A673 (cell line): ENCODE results near the gene SERTAD1.

Experiments
- EZH2 ChIP-seq: fragments of 200-600 bp; sonication (generic); IDR thresholded peaks from 2 replicates; pipeline ENCODE4 v1.6.1; 2017; ENCODE audit warnings: borderline replicate concordance, low read depth, mild to moderate bottlenecking, mixed read lengths, antibody characterized with exemption, low read length; ENCODE audit not compliant: poor library complexity, severe bottlenecking
- TF ChIP-seq, protein P1 (sequence below): fragments of 300-800, 200-600 bp; sonication (generic); conservative IDR thresholded peaks from 2 replicates; pipeline ENCODE4 v1.5.1; 2017; ENCODE audit warnings: low read depth, mild to moderate bottlenecking, antibody characterized with exemption, low read length, moderate library complexity, mixed read lengths

DNA sequence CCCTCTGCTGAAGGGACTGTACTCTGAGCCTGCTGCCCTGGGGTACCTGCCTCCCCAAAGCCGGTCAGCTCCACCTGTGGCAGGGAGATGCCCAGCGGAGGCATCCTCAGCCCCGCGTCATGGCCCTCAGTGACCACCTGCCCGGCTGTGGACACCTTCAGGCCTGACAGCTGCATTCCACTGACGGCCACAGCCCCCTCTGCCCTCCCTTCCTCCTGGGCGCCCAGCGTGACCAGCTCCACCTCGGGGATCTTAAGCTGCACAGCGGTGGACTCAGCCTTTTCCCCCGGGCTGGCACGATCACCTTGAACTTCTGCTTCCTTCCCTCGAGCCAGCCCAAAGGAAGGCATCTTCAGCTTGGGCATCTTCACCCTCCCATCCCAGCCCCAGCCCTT lies 31.0 kb downstream of the SERTAD1 start:
- TF ChIP-seq, protein P1, sequence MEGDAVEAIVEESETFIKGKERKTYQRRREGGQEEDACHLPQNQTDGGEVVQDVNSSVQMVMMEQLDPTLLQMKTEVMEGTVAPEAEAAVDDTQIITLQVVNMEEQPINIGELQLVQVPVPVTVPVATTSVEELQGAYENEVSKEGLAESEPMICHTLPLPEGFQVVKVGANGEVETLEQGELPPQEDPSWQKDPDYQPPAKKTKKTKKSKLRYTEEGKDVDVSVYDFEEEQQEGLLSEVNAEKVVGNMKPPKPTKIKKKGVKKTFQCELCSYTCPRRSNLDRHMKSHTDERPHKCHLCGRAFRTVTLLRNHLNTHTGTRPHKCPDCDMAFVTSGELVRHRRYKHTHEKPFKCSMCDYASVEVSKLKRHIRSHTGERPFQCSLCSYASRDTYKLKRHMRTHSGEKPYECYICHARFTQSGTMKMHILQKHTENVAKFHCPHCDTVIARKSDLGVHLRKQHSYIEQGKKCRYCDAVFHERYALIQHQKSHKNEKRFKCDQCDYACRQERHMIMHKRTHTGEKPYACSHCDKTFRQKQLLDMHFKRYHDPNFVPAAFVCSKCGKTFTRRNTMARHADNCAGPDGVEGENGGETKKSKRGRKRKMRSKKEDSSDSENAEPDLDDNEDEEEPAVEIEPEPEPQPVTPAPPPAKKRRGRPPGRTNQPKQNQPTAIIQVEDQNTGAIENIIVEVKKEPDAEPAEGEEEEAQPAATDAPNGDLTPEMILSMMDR, result no peak
- no peak for TF ChIP-seq EZH2
